Stimulated activated naive B cell treated with anti-CD40 and anti-IgM and Interleukin-4, amounts not matched to agents 10 μg/mL and 1 μg/mL and 100 μg/mL, for 72 hours (primary cell): ENCODE results near the gene PEDS1.

Experiments used
- ATAC-seq, 2 donors: fragments of 150-1000 bp; cut with Tn5 transposase; replicated peaks; 2 replicates each; pipeline ENCODE4 v1.10.0; 2021; ENCODE audit warnings: moderate library complexity in 1 of 2
- DNase-seq: peaks from one replicate; pipeline ENCODE4 v3.0.0; 2021
- H3K27ac Mint-ChIP-seq: one replicate; pipeline ENCODE4 v1.8.0; 2022; ENCODE audit warnings: mild to moderate bottlenecking, mixed read lengths
- H3K27me3 Mint-ChIP-seq, 2 donors: one replicate each; pipeline ENCODE4 v1.8.0; 2022; ENCODE audit warnings: mixed read lengths in 2 of 2
- H3K36me3 Mint-ChIP-seq, 2 donors: one replicate each; pipeline ENCODE4 v1.8.0; 2022; ENCODE audit warnings: mixed read lengths in 2 of 2, mild to moderate bottlenecking in 1 of 2
- H3K4me1 Mint-ChIP-seq, 2 donors: one replicate each; pipeline ENCODE4 v1.8.0; 2022; ENCODE audit warnings: mixed read lengths in 2 of 2, mild to moderate bottlenecking in 1 of 2
- H3K4me3 Mint-ChIP-seq, 2 donors: one replicate each; pipeline ENCODE4 v1.8.0; 2022; ENCODE audit warnings: mild to moderate bottlenecking in 2 of 2, mixed read lengths in 2 of 2, moderate library complexity in 1 of 2
- H3K9me3 Mint-ChIP-seq, 2 donors: one replicate each; pipeline ENCODE4 v1.8.0; 2022; ENCODE audit warnings: mixed read lengths in 2 of 2, mild to moderate bottlenecking in 1 of 2

PEDS1 gene

DNA sequence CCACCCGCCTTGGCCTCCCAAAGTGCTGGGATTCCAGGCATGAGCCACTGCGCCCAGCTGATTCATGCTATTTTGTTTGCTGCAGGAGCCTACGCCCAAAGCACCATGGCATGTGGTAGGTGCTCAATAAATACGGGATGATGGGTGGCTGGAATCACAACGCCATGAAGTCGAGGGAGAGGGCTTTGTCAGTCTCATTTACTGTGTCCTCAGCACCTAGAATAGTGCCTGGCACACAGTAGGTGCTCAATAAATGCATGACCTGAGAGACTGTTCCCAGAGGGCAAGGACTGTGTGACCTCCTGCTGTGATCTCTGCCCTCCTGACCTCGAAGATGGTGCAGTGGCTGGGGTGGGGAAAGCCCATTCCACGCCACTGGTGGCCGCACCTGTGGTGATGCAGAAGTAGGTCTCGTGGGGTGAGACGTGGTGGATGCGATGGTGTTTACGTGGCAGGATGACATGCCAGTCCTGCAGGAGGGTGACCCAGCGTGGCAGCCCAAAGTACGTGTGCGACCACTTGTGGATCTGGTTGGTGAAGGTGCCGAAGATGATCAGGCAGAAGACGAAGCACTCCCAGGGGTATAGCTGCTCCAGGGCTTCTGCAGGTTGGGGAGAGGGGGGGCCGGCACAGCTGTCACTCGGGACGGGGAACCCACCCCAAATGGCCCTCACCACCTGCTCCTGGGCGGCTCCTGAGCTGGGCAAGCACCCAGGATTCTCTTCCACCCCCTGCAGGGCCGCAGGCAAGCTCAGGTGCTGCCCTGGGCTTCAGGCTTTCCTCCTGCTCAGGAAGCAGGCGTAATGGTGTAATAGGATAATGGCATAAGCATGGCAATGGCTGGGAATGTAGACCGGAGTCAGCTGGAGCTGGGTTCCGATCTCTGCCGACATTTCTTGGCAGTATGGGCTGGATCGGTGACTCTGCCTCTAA lies 25.7 kb downstream of the PEDS1 start:
- no peaks in the 10 kb centered on the region for H3K27me3 Mint-ChIP-seq
- ATAC-seq, result no peak
- H3K4me1 Mint-ChIP-seq, result peaks cover 8 to 15% of the 10 kb centered on the region in 2 donors
- no peak for DNase-seq
- peak overlapping the region; percentile 33 for H3K27ac Mint-ChIP-seq
- H3K9me3 Mint-ChIP-seq, result peaks cover 0 to 2% of the 10 kb centered on the region in 2 donors
- H3K4me3 Mint-ChIP-seq, result no peak overlapping the region
- peaks cover 66 to 89% of the 10 kb centered on the region in 2 donors for H3K36me3 Mint-ChIP-seq

DNA sequence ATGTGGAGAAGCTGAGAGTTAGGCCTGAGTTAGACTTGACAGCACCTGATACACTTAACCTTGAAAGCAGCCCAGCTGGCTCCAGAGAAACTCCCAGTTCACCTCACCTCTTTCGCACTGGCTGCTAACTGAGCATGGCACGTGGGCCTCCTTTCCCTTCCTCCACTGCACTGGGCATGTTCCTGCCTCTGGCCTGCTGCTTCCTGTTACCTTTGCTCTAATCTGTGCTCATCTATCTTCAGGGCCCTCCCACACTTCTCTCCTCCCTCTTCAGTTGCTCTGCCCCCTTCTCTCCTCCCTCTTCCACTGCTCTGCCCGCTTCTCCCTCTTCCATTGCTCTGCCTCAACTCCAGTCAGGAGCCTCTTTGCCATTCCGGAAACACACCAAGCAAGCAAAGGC lies 26.9 kb downstream of the PEDS1 start:
- peaks cover 0 to 2% of the 10 kb centered on the region in 2 donors for H3K9me3 Mint-ChIP-seq
- no peak for DNase-seq
- H3K4me1 Mint-ChIP-seq, result peaks cover 8 to 10% of the 10 kb centered on the region in 2 donors
- H3K27ac Mint-ChIP-seq, result no peak overlapping the region
- peaks cover 65 to 89% of the 10 kb centered on the region in 2 donors for H3K36me3 Mint-ChIP-seq
- peak overlapping the region in 1 of 2 donors; percentile 12 for H3K4me3 Mint-ChIP-seq
- H3K27me3 Mint-ChIP-seq, result no peaks in the 10 kb centered on the region
- ATAC-seq, result peak in 1 of 2 donors; percentile 29

DNA sequence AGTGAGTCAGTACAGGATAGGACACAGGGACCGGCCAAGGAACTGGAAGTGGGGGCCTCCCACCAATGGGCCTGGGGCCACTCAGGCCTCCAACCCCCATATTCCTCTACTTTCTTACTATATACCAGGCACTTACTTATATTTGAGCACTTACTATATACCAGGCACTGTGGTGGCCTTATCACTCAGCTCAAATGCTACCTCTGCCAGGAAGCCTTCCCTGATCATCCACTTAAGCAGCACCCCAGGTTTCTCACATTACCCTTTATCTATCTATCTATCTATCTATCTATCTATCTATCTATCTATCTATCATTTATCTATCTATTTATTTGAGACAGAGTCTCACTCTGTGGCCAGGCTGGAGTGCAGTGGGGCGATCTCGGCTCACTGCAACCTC lies 28.2 kb downstream of the PEDS1 start:
- ATAC-seq (no peak), DNase-seq (no peak)
- Mint-ChIP-seq H3K9me3 (peaks cover 0 to 2% of the 10 kb centered on the region in 2 donors), H3K4me3 (no peak overlapping the region), H3K27me3 (no peaks in the 10 kb centered on the region), H3K27ac (peak overlapping the region; percentile 69), H3K4me1 (peaks cover 11 to 18% of the 10 kb centered on the region in 2 donors), H3K36me3 (peaks cover 55 to 78% of the 10 kb centered on the region in 2 donors)

DNA sequence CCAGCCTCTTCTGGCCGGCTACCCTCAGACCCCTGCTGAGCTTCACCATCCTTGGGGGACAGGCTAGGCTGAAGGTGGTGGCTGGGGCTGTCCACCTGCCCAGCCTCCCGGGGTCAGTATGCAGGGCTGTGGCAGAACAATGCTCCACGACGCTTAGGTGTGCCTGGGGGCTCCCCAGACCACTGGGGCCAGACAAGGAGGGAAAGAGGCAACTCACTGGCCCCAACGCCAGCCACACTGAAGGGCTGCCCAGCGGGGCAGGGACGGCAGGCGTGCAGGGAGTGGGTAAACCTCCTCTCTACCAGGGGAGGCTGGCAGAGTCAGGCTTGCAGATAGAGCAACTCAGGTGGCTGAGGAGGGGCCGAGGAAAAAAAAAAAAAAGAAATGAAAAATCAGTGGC lies 29.0 kb downstream of the PEDS1 start:
- Mint-ChIP-seq H3K27ac (peak overlapping the region; percentile 69), H3K27me3 (no peaks in the 10 kb centered on the region), H3K4me3 (no peak overlapping the region), H3K4me1 (peaks cover 11 to 18% of the 10 kb centered on the region in 2 donors), H3K9me3 (peaks cover 0 to 2% of the 10 kb centered on the region in 2 donors), H3K36me3 (peaks cover 47 to 70% of the 10 kb centered on the region in 2 donors)
- ATAC-seq (no peak), DNase-seq (no peak)

DNA sequence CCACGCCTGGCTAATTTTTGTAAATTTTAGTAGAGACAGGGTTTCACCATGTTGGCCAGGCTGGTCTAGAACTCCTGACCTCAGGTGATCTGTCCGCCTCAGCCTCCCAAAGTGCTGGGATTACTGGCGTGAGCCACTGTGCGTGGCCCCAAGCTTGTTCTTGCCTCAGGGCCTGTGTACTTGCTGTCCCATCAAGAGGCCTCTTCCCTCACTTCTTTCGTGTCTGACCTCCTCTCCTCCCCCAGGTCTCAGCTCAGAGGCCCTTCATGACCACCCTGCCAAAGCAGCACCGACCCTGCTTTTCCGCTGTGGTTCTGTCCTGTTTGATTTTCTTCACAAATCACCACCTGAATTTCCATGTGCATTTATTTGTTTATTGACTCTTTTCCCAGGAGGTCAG lies 30.1 kb downstream of the PEDS1 start:
- Mint-ChIP-seq H3K27ac (no peak overlapping the region), H3K36me3 (peaks cover 43 to 60% of the 10 kb centered on the region in 2 donors), H3K9me3 (peaks cover 0 to 2% of the 10 kb centered on the region in 2 donors), H3K4me1 (peaks cover 11 to 18% of the 10 kb centered on the region in 2 donors), H3K4me3 (no peak overlapping the region), H3K27me3 (no peaks in the 10 kb centered on the region)
- no peak for ATAC-seq
- DNase-seq, result no peak

DNA sequence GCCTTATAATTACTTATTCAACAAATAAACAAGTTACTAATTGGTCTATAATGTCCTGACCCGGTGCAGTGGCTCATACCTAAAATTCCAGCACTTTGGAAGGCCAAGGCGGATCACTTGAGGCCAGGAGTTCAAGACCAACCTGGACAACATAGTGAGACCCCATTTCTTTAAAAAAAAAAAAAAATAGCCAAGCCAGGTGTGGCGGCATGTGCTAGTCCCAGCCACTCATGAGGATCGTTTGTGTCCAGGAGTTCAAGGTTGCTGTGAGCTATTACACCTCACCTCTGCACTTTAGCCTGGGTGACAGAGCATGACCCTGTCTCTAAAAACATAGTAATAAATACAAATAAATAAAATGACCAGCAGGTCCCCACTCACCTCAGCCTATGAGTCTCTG lies 30.8 kb downstream of the PEDS1 start:
- Mint-ChIP-seq H3K27me3 (no peaks in the 10 kb centered on the region), H3K36me3 (peaks cover 41 to 55% of the 10 kb centered on the region in 2 donors), H3K4me1 (peaks cover 10 to 18% of the 10 kb centered on the region in 2 donors), H3K27ac (no peak overlapping the region), H3K9me3 (peaks cover 0 to 2% of the 10 kb centered on the region in 2 donors), H3K4me3 (no peak overlapping the region)
- ATAC-seq, result no peak
- DNase-seq, result no peak

DNA sequence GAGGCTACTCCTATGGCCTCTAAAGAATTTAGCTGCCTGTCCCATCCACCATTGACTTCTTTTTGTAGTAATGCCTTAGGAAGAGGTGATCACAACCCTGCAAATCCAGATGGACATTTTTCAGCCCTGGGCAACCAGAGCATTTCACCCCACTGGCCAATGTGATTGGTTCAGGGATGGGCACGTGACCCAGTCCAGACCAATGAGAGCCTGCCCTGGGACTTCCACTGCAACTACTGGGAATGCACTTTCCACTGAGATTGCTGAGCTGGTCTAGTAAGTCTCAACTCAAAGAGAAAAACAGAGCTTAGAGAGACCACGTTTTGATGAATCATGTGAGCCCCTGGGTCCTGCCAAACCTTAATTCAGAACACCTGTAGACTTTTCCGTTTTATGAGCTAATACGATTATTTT lies 31.7 kb downstream of the PEDS1 start:
- H3K9me3 Mint-ChIP-seq, result peaks cover 0 to 2% of the 10 kb centered on the region in 2 donors
- H3K27ac Mint-ChIP-seq, result peak overlapping the region; percentile 22
- H3K27me3 Mint-ChIP-seq, result no peaks in the 10 kb centered on the region
- peaks cover 7 to 13% of the 10 kb centered on the region in 2 donors for H3K4me1 Mint-ChIP-seq
- ATAC-seq (no peak), DNase-seq (no peak)
- H3K4me3 Mint-ChIP-seq, result no peak overlapping the region
- H3K36me3 Mint-ChIP-seq, result peaks cover 33 to 47% of the 10 kb centered on the region in 2 donors

DNA sequence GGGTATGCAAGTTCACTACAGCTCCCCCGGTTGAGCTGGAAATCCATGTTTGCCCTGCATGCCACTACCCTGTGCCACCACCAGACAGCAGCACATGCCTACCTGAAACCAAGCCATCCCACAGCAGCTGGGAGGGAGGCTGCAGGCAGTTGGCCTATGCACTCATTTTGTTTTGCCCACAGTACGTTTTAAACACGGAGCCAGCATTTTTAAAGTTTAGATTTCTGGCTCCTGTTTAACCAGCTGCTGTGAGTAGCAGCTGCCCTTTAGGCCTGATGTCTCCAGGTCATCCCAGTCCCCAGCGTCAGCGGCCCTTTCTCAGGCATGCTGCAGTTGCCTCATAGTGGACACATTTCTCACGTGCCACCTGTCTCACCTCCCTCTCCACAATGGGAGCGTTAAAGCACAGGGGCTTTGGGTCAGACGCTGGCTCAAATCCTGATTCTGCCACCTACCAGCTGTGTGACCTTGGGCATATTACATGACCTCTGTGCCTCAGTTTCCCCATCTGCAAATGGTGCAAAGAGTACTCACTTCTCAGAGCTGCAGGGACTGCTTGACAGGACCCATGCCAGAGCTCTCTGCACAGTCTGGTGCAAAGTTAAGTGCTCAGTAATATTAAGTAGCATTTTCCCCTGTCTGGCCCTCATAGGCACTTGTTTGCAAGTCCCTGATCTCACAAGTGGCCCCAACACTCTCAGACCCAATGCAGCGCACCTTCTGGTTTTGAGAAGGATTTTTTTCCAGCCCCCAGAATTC lies 32.4 kb downstream of the PEDS1 start:
- H3K4me3 Mint-ChIP-seq, result no peak overlapping the region

DNA sequence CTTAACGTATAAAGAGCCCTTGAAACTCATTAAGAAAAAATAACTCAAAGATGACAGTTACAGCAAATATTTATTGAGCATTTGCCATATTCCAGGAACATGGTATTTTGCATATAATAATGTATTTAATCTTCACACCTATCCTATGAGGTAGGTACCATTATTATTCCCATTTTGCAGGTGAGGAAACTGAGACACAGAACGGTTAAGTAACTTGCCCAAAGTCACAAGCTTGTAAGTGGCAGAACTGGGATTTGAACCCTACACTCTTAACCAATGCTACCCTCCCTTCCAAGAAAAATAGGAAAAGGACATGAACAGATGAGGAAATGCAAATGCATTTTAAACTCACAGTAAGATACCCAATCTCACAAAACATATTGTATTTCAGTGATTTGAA lies 35.3 kb downstream of the PEDS1 start:
- Mint-ChIP-seq H3K36me3 (peaks cover 9 to 22% of the 10 kb centered on the region in 2 donors), H3K4me1 (peaks cover 22 to 38% of the 10 kb centered on the region in 2 donors)

More for the DNA sequence above, 32.4 kb downstream of the PEDS1 start:
- Mint-ChIP-seq H3K36me3 (peaks cover 28 to 44% of the 10 kb centered on the region in 2 donors), H3K4me1 (peaks cover 7 to 11% of the 10 kb centered on the region in 2 donors), H3K9me3 (peaks cover 0 to 3% of the 10 kb centered on the region in 2 donors), H3K27me3 (no peaks in the 10 kb centered on the region), H3K27ac (peak overlapping the region; percentile 15)
- ATAC-seq (peak; percentile 67 to 78), DNase-seq (no peak)

DNA sequence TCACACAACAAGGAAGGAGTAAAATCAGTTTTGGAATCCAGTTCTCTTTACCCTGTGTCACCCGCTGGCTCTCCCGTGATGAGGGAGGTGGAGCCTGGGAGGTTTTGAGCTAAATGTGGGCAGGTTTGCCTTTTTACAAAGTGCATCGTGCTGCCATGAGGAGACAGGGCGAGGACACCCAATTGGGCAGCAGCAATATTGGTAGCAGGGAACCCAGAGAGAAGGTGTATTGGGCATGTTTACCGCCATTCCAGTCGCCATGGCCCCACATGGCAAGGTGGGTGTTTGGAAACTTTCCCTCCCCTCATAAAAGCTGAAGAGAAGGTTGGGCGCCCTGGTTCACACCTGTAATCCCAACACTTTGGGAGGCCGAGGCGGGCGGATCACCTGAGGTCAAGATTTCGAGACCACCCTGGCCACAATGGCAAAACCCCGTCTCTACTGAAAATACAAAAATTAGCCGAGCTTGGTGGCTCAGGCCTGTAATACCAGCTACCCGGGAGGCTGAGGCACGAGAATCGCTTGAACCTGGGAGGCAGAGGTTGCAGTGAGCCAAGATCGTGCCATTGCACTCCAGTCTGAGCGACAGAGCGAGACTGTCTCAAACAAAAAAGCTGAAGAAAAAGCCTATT lies 37.0 kb downstream of the PEDS1 start:
- peaks cover 33 to 52% of the 10 kb centered on the region in 2 donors for H3K4me1 Mint-ChIP-seq
- H3K4me3 Mint-ChIP-seq, result peak overlapping the region; percentile 82 to 98
- H3K27ac Mint-ChIP-seq, result peak overlapping the region; percentile 93
- H3K36me3 Mint-ChIP-seq, result peaks cover 10 to 19% of the 10 kb centered on the region in 2 donors
- H3K9me3 Mint-ChIP-seq, result peaks cover 0 to 1% of the 10 kb centered on the region in 2 donors
- ATAC-seq (no peak), DNase-seq (no peak)
- H3K27me3 Mint-ChIP-seq, result no peaks in the 10 kb centered on the region

More for the DNA sequence above, 35.3 kb downstream of the PEDS1 start:
- no peak overlapping the region for H3K27ac Mint-ChIP-seq
- H3K27me3 Mint-ChIP-seq, result no peaks in the 10 kb centered on the region
- ATAC-seq, result no peak
- no peak for DNase-seq
- peaks cover 0 to 1% of the 10 kb centered on the region in 2 donors for H3K9me3 Mint-ChIP-seq
- no peak overlapping the region for H3K4me3 Mint-ChIP-seq

DNA sequence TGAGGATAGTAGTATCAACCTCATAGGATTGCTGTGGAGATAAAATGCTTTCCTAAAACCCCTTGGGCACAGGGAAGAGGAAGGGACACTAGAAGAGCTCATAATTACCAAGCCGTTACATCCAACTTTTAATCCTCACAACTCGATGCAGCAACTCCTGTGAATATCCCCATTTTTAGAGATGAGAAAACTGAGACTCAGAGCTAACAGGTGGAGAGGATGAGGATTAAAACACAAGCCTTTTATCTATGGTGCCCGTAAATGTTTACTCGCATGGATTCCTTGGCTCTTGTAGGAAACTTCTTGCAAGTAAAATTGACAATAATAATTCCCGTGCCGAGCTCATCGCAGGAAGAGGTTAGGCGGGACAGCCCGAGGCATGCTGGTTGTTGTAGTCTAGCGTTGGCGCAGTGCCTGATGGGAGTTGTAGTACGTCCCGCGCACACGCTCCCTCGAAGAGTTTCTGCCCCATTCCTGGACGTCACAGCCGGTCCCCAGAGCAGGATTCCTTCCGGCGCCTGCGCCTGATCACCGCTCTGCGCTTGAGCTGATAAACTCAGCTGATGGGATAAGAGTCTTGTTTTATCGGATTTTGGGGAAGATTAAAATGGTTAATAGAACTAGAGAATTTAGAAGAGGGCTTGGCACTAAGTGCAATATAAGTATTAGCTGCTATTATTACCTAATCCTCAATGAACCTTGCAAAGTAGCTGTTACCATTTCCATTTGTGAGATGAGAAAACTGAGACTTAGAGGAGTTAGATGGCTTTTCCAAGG lies 37.7 kb downstream of the PEDS1 start:
- DNase-seq (peak; percentile 86), ATAC-seq (peak; percentile 86 to 88)
- peaks cover 32 to 52% of the 10 kb centered on the region in 2 donors for H3K4me1 Mint-ChIP-seq
- H3K27me3 Mint-ChIP-seq, result no peaks in the 10 kb centered on the region
- H3K27ac Mint-ChIP-seq, result peak overlapping the region; percentile 93
- H3K9me3 Mint-ChIP-seq, result peaks cover 0 to 1% of the 10 kb centered on the region in 2 donors
- H3K36me3 Mint-ChIP-seq, result peaks cover 13 to 18% of the 10 kb centered on the region in 2 donors
- H3K4me3 Mint-ChIP-seq, result peak overlapping the region; percentile 82 to 98

DNA sequence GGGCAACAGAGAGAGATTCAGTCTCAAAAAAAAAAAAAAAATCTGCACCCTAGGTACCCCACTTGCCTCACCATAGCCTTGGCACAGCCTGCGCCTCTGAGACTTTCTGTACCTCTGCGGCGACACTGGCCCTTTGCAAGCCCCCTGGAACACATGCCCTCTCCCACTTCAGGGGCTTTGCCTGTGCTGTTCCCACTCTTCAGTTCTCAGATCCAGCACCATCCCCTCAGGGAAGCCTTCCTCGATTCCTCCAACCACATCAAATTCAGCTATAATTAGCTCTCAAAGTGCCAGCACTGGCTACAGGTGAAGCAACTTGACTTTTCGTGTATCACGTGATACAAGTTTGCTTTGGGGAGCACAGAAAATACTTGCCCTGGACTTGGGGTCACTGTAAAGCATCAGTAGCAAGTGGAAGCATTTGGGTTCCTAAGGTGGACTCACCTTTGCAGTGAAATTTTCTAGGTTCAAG lies 38.4 kb downstream of the PEDS1 start:
- DNase-seq, result no peak
- Mint-ChIP-seq H3K36me3 (peaks cover 15 to 21% of the 10 kb centered on the region in 2 donors), H3K4me3 (peak overlapping the region; percentile 82 to 98), H3K27me3 (no peaks in the 10 kb centered on the region), H3K4me1 (peaks cover 37 to 59% of the 10 kb centered on the region in 2 donors), H3K9me3 (peaks cover 0 to 1% of the 10 kb centered on the region in 2 donors), H3K27ac (peak overlapping the region; percentile 93)
- no peak for ATAC-seq
